IPS-NIHi11 (cell line): Measurements from ENCODE around the gene TBC1D22A.
A peak's percentile ranks its signal among the peaks of the same experiment; 100 is the strongest.

ENCODE experiments used
- DNase-seq: peaks from one replicate; pipeline ENCODE4 v3.0.0; 2012; ENCODE audit warnings: mixed read lengths, low spot score

TBC1D22A gene

DNA sequence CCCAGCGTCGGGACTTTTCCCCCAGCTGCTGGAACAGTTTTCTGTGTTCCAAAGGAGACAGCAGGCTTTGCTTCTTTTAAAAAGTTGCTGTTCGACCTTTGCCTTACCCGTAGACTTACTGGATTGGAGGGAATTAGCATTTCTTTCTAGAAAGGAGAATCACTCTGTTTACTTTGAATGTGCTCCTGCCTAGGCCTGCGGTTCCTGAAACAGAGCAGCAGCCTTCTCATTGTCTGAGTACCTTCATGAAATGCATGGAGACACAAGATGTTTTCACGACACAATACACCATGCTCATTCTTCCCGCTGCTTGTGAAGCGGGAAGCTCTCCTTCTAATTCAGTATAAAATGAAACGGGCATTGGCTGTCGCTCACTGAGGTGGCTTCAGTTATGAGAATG lies 196.2 kb downstream of the TBC1D22A start:
- DNase-seq: no peak

DNA sequence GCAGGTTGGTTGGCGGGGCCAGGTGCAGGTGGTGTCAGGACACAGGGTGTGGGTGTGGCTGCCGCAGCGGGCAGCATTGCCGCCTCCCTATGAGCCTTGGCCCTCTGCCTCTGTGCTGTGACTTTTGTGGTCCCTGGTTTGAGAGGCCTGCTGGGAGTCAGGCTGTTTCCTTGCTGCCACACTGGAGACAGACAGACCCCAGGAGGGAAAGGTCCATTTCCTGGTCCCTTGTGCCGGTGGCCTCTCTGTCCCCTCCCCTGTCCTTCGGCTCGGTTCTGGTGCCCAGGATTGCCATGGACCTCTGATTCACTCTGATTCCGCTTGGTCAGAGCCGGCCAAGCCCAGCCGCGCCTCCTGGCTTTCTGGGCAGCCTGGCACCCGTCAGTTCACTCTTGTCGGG lies 196.9 kb downstream of the TBC1D22A start:
- DNase-seq: no peak

DNA sequence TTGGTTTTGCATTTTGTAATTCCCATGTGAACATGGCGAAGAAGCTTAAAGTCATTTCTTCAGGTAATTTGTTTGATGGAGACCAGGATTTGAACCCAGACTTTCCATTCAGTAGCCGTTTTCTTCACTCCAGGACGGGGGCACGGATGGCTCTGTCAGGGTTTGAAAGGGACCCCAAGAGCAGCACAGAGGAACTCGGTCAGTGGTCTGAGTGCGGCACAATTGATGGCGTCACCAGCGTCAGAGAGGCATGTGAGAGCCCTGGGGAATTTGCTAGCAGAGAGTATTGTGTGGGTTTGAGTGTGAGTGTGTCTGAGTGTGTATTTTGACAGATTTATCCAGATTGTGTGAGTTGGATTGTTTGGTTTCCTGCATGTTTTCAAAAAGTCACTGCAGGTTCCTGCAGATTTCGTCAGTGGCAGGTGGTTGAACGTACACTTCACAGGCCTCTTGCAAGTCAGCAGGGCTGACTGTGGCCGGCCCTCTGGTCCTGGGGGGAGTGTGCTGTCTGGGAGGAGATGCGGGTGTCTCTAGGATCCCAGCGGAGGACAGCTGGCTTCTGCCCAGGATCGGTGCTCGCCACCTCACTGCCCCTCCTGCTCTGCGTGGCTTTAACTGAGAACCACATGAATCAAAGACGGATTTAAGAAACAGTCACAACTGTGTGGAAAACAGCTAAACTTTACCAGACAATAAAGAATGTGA lies 199.3 kb downstream of the TBC1D22A start:
- no peak for DNase-seq

DNA sequence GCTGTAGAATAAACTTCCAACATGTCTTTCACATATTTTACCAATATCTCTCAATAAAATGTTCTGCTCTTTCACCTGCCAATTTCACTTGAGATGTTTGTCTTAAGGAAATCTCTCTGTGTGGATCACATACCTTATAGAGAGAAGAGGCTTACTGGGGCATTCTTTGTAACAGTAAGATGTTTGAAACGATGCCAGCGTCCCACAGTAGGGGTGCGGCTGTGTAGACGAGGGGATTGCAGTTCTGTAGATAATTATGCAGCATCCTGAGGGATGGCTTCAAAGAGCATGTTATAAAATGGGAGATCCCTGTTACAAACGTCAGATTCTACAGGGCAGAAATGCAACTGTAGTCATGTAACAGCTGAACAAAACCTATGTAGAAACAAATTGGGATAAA lies 200.0 kb downstream of the TBC1D22A start:
- DNase-seq: no peak

DNA sequence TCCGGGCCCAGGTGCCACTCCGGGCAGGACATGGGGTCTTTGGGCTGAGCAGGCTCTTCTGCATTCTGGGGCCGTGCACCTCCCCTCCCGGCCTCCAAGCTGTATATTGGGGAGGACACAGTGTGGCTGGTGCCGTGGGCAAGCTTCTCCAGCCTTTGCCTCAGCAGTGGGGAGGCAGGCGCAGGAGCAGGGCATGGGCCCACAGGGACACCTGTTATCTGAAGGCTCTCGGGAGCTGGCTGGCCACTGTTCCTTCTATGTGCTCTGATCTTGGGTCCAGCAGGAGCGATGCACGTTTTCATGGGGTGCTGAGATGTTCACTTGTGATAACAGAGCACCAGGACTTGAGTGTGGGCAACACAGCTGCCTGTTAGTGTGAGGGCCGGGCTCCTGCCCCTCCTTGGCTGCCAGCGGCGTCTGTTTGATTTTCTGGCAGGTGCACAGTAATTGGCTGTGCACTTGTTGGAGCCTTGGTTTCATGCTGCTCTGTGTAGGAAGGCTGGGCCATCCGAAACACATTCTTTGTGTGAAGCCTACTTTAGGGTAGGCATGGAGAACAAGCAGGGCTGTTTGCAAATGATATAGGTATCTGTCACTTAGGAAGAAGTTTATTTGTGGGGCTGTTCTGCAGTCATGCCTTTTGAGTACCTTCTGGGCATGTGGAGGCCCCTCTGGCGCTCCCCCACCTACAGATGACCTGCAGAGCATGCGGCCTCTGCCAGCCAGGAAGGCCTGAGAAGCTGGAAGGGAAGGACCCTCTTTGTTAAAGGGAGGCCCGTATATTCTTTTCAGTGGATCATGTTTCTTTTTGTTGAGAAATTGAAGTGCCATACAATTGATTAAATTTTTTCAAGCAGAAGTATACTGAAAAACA lies 201.5 kb downstream of the TBC1D22A start:
- no peak for DNase-seq

DNA sequence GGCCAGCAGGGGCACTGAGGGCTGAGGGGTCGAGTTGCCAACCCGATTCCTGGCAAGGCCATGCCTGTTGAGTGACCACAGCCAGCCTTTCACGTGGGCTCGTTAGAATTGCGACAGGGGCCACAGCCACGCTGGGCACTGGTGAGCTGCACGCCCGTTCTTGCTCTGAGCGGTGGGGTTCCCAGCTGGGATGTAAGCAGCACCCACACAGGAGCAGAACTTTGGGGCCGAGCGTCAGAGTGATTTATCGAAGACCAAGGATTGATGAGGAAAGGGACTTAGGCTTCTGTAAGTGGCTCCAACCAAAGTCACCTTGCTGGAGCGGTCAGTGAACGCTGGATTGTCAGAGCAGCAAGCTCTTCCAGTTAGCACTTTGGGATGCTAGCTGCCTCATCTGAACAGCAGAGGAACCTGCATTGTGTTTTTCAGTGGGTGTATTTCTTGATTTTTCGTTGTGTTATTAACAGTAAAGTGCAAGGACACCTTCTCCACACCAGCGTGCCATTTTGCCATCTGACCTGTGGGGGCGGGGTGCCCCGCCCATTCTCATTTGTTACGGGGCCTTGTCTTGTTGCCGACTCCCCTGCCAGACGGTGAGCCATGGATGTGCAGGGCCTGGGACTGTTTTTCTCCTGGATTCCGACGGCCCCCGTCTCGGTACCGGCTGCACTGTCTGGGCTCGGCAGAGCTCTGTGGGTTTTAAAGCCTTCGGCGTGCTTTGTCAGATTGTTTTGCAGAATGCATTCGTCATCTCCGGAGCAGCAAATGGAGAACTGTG lies 202.5 kb downstream of the TBC1D22A start:
- peak; percentile 49 for DNase-seq

DNA sequence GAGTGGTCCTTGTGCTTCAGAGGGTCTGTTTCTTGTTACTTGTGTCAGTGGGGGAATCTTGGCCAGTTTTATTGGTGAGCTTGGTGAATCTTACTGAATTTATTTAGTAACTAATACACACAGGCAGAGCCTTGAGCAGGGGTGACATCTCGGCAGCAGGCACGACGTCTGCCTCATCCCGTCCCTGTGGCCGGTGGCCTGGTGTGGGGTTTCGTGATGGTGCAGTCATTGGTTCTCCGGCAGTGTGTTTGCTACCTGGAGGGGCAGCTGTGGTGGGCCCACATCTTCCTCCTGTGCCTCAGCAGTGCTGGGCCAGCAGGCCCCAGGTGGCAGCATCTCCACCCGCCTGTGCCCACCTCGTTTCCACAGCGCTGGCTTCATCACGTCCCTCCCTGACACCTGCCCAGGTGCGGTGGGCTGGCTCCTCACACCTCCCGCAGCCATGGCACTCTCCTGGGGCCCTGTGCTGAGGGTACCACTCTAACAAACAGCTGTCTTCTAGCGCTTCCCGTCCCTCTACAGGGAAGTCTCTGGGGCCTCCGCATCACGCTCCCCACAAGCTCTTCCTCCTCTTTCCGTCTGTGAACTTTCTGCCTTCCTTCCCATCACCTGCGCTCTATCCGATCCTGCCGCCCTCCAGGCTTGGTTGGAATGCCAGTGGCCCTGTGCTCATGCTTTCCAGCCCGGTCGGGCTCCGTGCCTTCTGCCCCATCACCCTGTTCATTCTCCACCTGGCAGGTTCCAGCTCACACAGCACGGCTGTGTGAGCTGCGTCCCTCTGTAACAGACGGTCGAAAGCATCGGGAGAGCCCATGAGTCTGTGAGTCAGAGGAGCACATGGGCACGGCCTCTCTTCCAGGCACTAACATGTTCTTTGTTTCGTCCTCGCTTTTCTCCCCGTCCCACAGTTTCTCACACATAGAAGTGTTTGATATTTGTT lies 203.4 kb downstream of the TBC1D22A start:
- no peak for DNase-seq

DNA sequence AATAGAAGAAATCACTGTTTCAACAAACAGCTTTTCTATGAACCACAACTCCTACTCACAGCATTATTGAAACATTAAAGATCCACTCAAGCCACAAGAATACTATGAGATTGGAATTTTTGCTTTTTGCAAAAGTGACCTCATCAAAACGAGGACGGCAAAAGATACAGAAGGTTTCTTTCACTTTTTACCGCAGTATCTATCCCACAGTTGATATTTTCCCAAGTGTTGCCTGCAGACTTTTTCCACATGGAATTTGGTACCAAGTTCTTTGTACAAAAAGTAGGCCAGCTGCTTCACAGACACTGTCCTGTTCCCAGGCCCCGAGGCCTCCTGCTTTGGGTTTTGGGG lies 204.0 kb downstream of the TBC1D22A start:
- DNase-seq: no peak

DNA sequence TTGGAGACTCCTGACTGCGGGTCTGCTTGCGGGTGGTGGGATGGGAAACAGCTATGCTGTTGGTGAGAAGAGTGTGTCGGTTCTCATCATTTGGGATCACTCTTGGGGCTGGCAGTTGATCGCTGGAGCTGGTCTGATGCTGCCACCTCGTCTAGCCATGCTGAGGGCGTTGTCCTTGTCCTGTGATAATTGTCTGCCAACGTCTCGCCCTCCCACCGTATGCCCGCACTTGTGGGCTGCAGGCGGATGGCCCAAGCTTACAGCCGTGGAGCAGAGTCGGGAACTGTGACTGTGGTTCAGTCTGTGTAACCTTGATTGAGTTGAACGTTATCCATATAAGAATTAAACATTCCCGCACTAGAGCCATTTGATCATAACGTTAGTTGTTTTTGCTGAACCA lies 204.4 kb downstream of the TBC1D22A start:
- no peak for DNase-seq

DNA sequence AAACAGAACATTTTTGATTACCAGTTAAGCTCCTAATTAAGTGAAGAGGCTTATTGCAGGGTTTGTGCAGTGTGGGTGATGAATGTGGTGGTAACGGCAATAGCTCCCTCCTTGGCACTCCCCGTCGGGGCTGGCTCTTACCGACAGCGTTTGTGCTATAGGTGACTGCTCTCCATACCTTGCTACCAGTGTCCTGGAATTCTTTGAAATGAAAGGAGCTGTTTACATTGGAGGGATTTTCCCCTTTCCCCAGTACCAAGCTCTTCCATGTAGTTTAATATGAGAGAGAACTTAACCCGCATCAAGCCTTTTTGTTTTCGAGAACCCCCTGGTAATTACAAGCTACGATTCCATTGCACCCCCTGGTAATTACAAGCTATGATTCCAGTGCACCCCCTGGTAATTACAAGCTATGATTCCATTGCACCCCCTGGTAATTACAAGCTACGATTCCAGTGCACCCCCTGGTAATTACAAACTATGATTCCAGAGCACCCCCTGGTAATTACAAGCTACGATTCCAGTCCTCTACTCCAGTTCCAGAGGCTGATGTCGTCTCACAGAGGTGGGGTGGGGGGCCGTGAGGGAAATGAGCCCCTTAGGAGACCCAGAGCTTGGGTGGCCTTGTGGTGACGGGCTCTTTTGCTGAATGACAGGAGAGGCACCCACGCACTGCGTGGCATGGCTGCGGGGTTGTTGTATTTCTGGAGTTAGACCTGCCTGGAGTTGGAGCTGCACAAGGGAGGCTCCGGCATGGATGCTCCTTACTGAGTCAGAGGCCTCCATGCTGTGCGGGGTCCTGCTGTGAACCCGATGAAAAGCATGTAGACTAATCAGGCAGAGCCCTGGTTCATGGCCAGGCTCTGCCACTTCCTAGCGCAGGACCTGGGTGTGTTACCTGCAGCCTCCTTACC lies 205.3 kb downstream of the TBC1D22A start:
- DNase-seq: peak; percentile 46

DNA sequence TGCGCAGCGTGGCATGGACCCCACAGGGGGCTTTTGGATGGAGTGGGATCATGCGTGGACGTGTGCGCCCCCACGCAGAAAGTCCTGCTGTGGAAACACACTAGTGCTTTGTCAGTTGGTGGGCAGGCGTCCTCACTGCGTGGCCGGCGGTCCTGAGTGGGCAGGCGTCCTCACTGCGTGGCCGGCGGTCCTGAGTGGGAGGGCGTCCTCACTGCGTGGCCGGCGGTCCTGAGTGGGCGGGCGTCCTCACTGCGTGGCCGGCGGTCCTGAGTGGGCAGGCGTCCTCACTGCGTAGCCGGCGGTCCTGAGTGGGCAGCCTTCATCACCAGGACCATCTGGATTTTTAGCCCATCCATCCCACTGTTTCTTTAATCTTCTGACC lies 205.9 kb downstream of the TBC1D22A start:
- DNase-seq: no peak

DNA sequence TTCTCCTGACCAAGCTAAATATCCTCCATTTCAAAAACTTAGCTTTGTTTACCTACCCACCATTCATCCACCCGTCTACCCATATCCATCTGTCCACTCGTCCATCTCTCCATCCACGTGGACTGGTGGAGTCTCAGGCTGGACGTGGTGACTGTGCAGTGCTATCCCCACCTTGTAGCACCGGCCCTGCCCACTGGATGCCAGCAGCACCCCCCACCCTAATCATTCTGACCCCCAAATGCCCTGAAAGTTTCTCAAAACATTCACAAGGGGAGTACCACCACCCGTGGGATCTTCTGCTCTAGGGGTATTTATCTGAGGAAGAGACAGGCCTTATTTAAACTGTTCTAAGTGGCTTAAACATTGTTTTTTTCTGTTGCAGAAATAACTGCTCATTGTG lies 206.4 kb downstream of the TBC1D22A start:
- DNase-seq: no peak

DNA sequence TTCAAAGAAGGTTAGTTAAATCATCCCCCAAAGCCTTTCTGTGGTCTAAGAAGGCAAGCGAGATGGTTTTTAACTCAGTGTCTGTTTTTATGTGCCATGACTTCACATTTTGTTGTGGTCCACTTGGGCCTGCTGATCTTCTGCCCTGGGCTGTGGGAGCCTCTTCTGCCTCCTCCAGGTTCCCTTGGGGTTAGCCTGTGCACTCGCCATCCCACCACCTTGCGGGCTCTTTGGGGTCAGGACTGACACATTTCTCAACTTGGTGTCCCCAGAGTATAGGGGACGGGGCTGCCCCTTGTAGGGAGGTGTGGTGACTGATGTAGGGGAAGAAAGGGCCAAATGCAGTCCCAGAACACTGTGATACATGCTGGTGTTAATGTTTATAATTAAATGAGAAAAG lies 207.0 kb downstream of the TBC1D22A start:
- no peak for DNase-seq

DNA sequence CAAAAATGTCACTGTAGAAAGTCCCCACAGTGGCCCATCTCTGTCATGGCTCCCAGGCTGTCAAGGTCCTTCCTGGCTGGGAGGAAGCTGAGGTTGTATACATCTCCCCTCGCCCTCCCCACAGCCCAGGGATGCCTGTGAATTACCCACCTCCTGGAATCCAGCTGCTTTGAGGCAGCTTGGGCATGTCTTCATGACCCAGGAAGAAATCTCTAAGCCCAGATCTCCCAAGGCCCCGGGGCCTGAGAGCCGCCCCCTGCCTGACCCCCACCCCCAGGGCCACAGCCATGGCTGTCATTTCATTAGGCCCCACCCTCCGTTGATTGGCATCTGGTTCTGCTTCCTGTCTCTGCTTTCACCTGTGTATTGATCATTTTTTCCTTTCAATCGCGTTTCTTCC lies 207.5 kb downstream of the TBC1D22A start:
- no peak for DNase-seq

DNA sequence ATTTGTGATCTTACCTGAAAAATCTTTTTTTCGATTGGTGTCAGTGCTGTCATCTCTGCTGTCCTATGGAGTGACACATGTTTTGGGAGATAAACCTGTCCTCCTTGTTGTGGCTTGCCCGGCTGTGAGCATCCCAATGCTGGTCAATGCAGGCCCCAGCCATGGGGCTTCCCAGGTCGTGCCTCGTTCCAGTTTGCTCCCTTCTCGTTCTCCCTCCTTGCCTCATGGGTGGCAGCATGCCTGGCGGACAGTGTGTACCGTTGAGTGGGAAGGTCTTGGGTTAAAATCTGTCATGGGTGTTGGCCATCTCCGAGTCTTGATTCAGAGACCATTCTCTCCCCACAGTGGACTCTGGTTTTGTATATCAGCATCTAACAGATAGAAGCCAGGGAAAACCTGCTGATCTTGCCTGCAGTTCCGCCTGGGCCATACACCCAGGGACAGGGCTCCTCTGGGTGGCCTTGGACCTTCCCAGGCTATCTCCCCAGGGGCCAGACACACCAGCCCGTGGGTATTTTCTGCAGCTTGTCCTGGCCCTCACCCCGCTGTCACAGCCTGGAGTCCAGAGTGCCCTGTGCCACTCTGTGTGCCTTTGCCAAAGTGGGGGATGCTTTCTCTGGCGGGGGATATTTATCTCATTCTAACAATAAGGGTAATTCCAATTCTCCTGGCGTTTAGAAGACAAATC lies 208.1 kb downstream of the TBC1D22A start:
- no peak for DNase-seq

DNA sequence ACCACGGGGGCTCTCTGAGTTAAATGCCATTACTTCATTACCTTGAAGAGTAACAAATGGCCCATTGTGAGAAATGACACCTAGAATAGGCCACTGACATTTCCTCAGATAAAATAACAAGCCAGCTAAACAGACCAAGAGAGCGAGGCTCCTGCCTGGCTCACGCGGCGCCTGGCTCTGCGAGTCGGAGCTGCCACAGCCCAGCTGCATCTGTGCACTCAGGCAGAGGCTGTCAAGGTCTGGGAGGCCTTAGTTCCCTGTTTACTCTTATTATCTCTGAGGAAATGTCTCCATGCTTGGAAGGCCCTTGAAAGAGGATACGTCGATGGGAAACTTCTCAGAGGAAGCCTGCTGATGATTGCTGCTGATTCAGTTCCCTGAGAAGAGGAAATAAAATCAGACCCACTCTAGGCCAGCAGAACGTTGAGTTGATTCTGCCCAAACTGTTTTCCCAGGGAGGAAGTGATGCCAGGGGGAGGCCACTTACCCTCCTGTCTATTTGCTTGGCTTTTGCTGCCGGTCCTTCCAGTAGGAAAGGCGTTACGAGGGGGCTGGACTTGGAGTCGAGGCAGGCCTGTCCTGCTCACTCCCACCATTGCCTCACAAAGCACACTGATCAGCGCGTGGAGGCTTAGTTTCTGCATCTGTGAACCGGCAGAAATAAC lies 208.8 kb downstream of the TBC1D22A start:
- DNase-seq: no peak

DNA sequence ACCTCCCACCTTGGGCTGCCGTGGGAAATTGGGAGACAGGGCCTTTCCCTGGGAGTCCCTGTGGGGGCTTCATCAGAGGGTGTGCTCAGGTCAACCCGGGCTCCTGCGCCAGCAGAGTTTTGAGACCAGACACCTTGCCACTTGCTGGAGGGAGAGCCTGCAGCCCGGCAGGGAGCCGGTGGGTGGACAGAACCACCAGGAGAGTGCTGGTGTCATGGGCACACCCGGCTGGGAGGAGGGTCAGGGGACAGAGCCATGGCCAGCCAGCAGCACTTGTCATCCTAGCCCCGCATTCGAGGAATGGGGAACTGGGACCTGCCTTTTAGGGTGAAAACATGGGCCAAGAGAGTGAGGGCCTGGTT lies 209.3 kb downstream of the TBC1D22A start:
- DNase-seq: no peak

DNA sequence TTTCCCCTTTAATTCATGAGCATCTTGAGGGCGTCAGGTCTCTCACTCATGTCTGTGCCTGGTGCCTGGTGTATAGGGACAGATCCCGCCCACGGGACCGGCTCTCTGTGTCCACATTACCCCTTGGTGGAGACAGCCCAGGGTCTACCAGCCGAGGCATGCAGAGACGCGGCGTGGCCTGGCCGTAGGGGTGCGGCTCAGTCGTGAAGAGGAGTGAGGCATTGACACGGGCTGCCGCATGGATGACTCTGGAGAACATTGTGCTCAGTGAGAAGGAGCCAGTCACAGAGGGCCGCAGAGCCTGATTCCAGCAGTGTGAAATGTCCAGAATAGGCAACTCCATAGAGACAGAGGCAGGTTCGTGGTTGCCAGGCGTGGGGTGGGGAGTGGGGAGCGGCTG lies 209.8 kb downstream of the TBC1D22A start:
- DNase-seq: no peak
